ENCODE data around the gene FBH1.
"Not testable (repeated sequence)": the region's sequence is repeated elsewhere in the genome, so short reads cannot be mapped to it uniquely, and the experiment has no call there.

The FBH1 gene

DNA sequence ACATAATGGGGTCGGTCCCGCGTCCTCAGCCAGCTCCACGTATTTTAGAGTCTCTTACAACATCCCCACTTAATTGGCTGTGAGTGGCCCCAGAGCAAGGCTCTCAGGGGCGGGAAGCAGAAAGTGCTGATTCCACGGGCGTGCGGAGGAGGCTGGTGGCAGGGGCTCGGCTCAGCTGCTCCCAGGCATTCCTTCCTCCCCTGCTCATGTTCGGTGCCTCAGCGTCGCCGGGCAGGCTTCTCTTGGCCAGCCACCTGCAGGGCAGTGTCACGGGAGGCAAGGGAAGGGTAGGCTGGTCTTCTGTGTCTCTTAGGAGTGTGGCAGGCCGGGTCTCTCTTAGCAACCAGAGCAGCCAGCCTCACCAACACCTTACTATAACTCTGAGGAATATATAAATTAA is 53.5 kb downstream of the FBH1 start:
- peak; percentile 47 for DNase-seq

GRCh38 chr10:5944389-5945189 is 54.5 kb downstream of the FBH1 start:
- DNase-seq: no peak

DNA sequence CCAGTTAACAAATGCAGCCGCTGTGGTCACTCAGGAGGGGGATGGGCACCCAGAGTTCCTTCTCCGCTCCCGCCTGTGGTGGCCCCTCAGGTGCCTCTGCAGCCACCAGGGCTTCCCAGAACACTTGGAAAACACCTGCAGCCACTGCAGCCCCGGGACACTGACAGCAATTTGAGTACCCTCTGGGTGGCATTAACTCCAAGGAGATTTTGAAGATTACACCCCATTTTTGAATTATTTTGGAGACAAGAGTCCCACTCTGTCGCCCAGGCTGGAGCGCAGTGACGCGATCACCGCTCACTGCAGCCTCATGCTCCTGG is 55.1 kb downstream of the FBH1 start:
- no peak for DNase-seq

GRCh38 chr10:5945561-5946418 is 55.7 kb downstream of the FBH1 start:
- DNase-seq: no peak

GRCh38 chr10:5946419-5946775 is 56.4 kb downstream of the FBH1 start:
- not testable (repeated sequence) for DNase-seq

DNA sequence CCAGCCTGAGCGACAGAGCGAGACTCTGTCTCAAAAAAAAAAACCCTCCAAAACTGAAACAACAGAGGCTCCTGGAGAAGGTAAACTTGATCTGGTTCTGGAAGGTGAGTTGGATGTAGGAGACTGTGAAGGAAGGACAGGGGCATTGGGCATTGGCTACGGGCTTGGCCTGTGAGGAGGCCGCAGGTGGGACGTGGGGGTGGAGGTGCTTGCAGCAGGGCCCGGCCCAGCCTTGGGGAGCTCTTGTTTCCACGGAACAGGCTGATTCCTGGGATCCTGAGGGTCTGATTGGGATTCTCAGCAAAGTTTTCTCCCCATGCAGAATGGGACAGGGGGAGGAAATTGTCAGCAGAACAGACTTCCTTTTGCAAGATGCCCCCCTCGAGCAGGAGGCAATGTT is 56.7 kb downstream of the FBH1 start:
- DNase-seq: no peak

DNA sequence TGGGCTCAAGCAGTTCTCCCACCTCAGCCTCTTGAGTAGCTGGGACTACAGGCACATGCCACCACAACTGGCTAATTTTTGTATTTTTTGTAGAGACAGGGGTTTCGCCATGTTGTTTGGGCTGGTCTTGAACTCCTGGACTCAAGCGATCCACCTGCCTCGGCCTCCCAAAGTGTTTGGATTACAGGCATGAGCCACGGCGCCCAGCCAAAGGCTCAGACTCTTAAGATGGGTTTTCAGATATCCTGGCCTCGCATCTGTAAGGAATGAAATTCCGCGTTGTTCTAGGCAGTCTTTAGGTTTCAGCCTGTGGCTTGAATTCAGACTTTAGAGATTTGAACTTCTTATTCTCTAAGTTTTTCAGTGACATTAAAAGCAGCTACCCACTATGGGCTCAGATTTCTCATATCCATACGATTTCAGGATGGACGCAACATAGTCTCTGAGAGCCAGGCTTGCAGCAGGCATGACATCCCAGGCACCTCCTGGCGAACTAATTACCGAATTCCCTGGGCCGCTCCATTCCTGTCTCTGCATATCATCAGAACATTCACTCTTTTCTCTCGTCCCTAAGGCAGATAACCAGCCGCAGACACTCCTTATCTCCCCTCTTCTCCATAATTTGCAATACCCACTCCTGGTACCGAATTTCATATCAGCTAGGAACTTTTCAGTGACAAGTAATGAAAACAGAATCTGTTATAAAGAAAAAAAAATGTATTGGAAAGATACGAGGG is 57.6 kb downstream of the FBH1 start:
- no peak for DNase-seq

- DNase-seq: no peak
These were observed 58.2 kb downstream of the FBH1 start for GRCh38 chr10:5948208-5948585.

- no peak for DNase-seq
These were observed 59.1 kb downstream of the FBH1 start for GRCh38 chr10:5949009-5949759.

- no peak for DNase-seq
These were observed 61.2 kb downstream of the FBH1 start for GRCh38 chr10:5951167-5951711.

DNA sequence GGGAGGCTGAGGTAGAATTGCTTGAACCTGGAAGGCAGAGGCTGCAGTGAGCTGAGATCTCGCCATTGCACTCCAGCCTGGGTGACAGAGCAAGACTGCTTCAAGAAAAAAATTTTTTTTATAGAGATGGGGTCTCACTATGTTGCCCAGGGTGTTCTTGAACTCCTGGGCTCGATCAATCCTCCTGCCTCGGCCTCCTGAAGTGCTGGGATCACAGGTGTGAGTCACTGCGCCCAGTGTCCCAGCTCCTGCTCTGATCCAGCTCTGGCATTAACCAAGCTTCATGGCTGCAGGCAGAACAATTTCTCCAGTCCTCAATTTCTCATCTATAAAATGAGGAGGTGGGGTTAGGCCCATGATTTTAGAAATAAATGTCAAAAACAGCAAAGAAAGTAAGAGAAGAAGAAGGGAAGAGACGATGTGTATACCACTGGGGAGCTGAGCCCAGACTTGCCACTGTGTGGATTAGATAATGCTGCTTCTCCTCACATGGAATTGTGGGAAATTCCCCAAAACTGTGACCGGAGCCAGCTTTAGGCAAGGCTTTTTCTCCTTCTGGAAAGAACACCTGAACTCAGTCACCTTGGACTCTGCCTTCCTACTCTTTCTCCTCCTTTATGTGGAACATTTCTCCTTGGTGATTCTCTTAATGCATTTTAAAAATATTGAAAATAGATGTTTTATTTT is 61.8 kb downstream of the FBH1 start:
- no peak for DNase-seq

GRCh38 chr10:5952731-5953385 is 62.8 kb downstream of the FBH1 start:
- DNase-seq: no peak

DNA sequence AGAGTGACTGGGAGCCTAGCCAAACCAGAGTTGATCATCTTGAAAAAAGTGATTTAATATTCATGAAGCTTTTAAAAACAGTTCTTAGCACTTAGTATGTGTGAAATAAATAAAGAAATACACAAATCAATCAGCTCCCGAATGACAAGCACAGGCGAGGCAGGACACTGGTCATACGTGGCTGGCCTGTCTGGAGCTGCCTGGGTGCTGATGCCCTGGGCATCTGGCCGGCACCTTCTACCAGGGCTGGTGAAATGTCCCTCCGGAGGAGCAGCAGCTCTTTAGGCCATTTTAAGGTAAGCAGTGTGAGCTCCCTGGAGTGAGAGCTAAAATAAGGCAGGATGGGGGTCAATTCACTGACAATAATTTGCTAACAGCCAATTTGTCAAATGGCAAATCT is 63.6 kb downstream of the FBH1 start:
- DNase-seq: no peak

DNA sequence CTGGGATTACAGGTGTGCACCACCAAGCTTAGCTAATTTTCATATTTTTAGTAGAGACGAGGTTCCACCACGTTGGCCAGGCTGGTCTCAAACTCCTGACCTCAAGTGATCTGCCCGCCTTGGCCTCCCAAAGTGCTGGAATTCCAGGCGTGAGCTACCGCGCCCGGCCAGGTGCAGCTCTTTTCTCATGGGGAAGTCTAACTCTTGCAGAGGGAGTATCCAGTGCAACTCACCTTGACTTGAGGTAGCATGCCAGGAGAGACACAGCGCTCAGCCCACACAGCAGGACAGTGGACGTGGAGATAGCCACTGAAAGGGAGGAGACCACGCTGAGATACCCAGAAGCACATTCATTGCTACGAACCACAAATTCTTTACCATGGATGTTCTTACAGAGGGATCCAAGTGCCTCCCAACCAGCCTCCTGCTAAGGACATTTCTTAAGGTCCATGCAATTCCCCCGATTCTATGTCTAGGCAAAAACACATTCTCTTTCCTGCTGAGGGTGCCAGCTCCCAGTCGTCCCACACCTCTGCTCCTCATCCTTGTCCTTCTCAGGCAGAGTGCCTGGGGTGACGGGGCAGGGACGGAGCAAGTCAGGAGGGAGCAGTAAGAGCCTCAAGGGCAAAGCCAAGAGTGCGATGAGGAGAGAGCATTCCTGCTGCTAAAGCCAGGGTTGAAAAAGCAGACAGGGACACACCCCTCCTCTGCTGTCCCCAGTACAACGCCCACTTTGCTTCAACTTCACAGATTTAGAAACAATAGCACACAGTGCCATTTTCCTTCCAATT is 66.3 kb downstream of the FBH1 start:
- no peak for DNase-seq

GRCh38 chr10:5958077-5958476 is 68.0 kb downstream of the FBH1 start:
- DNase-seq: no peak

- no peak for DNase-seq
These were observed 68.6 kb downstream of the FBH1 start for GRCh38 chr10:5958675-5959074.

DNA sequence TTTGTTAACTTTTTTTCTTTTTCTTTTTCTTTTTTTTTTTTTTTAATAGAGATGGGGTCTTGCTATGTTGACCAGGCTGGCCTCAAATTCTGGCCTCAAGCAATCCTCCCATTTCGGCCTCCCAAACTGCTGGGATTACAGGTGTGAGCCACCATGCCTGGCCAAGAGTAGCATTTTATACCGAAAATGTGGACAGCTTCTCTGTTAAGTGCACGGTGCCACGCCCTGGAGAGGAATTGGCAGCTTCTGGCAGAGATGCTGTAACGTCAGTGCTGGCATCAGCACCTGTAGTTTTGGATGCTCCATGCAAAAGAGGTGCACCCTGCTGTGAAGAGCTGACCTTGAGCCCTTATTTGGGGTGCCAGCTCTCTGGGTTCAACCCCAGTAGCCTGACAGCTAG is 69.1 kb downstream of the FBH1 start:
- no peak for DNase-seq

GRCh38 chr10:5959581-5960069 is 69.6 kb downstream of the FBH1 start:
- DNase-seq: no peak

DNA sequence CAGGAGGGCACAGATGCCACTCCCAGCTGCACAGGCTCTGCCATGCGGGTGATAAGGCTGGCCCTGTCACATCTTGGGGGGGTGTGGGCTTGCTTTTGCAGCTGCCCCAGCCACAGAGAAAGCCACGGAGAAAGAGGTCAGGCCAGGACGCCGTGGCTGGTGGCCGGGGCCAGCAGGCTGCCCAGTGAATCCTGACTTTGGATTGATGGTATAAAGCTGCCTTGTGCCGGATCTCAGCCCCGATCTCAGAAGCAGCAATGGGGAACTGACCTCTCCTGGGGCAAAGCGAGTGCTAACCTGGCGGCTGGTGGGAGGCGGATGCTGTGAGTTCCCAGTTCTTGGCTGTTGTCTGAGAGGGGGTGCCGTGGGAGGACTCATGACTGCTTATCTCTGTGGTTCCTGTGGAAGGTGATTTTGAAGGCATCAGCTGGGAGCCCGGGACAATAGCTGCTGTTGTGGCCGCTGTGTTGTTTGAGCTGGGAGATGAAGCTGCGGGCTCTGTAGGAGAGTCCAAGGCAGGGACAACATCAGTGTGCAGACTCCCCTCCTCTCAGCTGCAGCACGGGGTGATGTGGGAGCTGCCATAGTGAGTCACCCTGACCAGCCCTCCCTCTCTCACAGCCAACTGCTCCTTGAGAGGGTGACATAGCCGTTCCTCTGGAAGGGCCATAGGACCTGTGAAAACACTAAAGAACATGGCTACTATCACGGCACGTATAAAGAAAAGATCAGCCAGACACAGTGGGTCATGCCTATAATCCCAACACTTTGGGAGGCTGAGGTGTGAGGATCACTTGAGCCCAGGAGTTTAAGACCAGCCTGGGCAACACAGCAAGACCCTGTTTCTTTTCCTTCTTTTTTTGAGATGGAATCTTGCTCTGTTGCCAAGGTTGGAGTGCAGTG is 70.3 kb downstream of the FBH1 start:
- DNase-seq: no peak

- DNase-seq: not testable (repeated sequence)
These were observed 70.9 kb downstream of the FBH1 start for GRCh38 chr10:5960973-5961275.
